Natural killer cell (primary cell): ENCODE results near the gene PRSS57. TPM values are rescaled to one million over a fixed set of nuclear protein-coding genes. Genes with fewer than 3 reads are reported as not detected.

Source experiments
- ATAC-seq, 3 donors: fragments of 150-1000 bp in 2 of 3; fragments of 200-7000 bp in 1 of 3; cut with Tn5 transposase; 1 replicate in 1 of 3; 2 replicates in 2 of 3; pipeline ENCODE4 v1.10.0; 2021; ENCODE audit warnings: mild to moderate bottlenecking in 2 of 3, moderate library complexity in 2 of 3
- DNase-seq, 2 donors: peaks; one replicate each; pipeline versions ENCODE4 v3.0.0 to v3.0.0-alpha.2; 2013 to 2021; ENCODE audit warnings: mixed read lengths in 1 of 2
- H3K27ac ChIP-seq: one replicate; pipeline ENCODE4 v1.5.1; 2013; ENCODE audit warnings: mild to moderate bottlenecking, low read length
- H3K27me3 ChIP-seq: one replicate; pipeline ENCODE4 v1.6.1; 2013; ENCODE audit warnings: low read length; ENCODE audit not compliant: control insufficient read depth, insufficient read depth
- H3K36me3 ChIP-seq: one replicate; pipeline ENCODE4 v1.6.1; 2013; ENCODE audit warnings: low read length; ENCODE audit not compliant: control insufficient read depth, insufficient read depth
- H3K4me1 ChIP-seq: one replicate; pipeline ENCODE4 v1.6.1; 2013; ENCODE audit warnings: low read length; ENCODE audit not compliant: control insufficient read depth, insufficient read depth
- H3K4me3 ChIP-seq: one replicate; pipeline ENCODE4 v1.5.1; 2013; ENCODE audit warnings: low read length
- H3K9me3 ChIP-seq: one replicate; pipeline ENCODE4 v1.6.1; 2013; ENCODE audit warnings: low read length; ENCODE audit not compliant: control insufficient read depth, insufficient read depth
- H3K27ac Mint-ChIP-seq, 2 donors: one replicate each; pipeline ENCODE4 v1.8.0; 2022; ENCODE audit warnings: mild to moderate bottlenecking in 2 of 2, mixed read lengths in 2 of 2, moderate library complexity in 1 of 2
- H3K27me3 Mint-ChIP-seq, 2 donors: one replicate each; pipeline ENCODE4 v1.8.0; 2022; ENCODE audit warnings: low read depth in 2 of 2, mixed read lengths in 2 of 2
- H3K36me3 Mint-ChIP-seq: one replicate; pipeline ENCODE4 v1.8.0; 2022; ENCODE audit warnings: mixed read lengths
- H3K4me1 Mint-ChIP-seq, 2 donors: one replicate each; pipeline ENCODE4 v1.8.0; 2022; ENCODE audit warnings: mixed read lengths in 2 of 2
- H3K4me3 Mint-ChIP-seq: one replicate; pipeline ENCODE4 v1.8.0; 2022; ENCODE audit warnings: mild to moderate bottlenecking, moderate library complexity, mixed read lengths
- H3K9me3 Mint-ChIP-seq, 2 donors: one replicate each; pipeline ENCODE4 v1.8.0; 2022; ENCODE audit warnings: mixed read lengths in 2 of 2
- WGBS: methylation state at CpG from one replicate; pipeline ENCODE4 v1.1.7; 2013; ENCODE audit warnings: missing lambda C conversion rate; ENCODE audit not compliant: insufficient coverage; 5-methylcytosine and 5-hydroxymethylcytosine counted together
- intact Hi-C: fragments of 100-400 bp; cut with micrococcal nuclease; formaldehyde crosslinking; loops from one replicate; pipeline ENCODE4 v1.14.2; 2022
- total RNA-seq, 4 donors: library from RNA; stranded (reverse); fragments of 120-200 nt in 1 of 4; gene quantifications; one replicate each; pipeline versions ENCODE4 v1.2.3 to v1.2.4, GENCODE V29; 2013 to 2022
- TF ChIP-seq, protein P1 (sequence below): fragments of 200-600 bp; IDR thresholded peaks from one replicate; pipeline ENCODE4 v1.8.0; 2022; ENCODE audit warnings: antibody characterized with exemption

The PRSS57 gene
- total RNA-seq, 3 donors from 2014 or later (not counting 1 experiment from before 2014, with no cell fraction given) = 1.5 to 11.7 (median 4.5) TPM

DNA sequence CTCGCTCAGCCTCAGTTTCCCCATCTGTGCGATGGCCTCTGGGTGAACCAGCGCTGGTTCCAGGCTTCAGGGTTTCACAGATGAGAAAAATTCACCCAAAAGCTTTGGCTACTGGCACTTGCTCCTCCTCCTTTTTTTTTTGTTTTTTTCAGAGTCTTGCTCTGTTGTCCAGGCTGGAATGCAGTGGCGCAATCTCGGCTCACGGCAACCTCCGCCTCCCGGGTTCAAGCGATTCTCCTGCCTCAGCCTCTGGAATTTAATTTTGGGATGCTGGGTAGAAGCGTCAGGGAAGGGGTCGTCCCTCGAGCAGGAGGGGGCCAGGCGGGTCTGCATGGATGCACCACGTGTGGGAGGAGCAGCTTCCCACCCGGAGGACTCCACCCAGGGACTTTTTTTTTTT is 7.0 kb downstream of the PRSS57 start:
- Mint-ChIP-seq H3K36me3 (no peaks in the 10 kb centered on the region), H3K27ac (no peak overlapping the region), H3K4me1 (peaks cover 0 to 6% of the 10 kb centered on the region in 2 donors), H3K27me3 (no peaks in the 10 kb centered on the region), H3K4me3 (no peak overlapping the region), H3K9me3 (no peaks in the 10 kb centered on the region)
- TF ChIP-seq, protein P1, sequence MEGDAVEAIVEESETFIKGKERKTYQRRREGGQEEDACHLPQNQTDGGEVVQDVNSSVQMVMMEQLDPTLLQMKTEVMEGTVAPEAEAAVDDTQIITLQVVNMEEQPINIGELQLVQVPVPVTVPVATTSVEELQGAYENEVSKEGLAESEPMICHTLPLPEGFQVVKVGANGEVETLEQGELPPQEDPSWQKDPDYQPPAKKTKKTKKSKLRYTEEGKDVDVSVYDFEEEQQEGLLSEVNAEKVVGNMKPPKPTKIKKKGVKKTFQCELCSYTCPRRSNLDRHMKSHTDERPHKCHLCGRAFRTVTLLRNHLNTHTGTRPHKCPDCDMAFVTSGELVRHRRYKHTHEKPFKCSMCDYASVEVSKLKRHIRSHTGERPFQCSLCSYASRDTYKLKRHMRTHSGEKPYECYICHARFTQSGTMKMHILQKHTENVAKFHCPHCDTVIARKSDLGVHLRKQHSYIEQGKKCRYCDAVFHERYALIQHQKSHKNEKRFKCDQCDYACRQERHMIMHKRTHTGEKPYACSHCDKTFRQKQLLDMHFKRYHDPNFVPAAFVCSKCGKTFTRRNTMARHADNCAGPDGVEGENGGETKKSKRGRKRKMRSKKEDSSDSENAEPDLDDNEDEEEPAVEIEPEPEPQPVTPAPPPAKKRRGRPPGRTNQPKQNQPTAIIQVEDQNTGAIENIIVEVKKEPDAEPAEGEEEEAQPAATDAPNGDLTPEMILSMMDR = no peak
- Histone ChIP-seq H3K4me1 (no peaks in the 10 kb centered on the region), H3K27ac (no peak overlapping the region), H3K27me3 (no peaks in the 10 kb centered on the region), H3K4me3 (no peak overlapping the region), H3K9me3 (no peaks in the 10 kb centered on the region), H3K36me3 (no peaks in the 10 kb centered on the region)
- 96% methylated on average over 15 of the region's 15 CpGs for WGBS
- intact Hi-C loops = no loop called here
- no peak for DNase-seq
- no peak for ATAC-seq

DNA sequence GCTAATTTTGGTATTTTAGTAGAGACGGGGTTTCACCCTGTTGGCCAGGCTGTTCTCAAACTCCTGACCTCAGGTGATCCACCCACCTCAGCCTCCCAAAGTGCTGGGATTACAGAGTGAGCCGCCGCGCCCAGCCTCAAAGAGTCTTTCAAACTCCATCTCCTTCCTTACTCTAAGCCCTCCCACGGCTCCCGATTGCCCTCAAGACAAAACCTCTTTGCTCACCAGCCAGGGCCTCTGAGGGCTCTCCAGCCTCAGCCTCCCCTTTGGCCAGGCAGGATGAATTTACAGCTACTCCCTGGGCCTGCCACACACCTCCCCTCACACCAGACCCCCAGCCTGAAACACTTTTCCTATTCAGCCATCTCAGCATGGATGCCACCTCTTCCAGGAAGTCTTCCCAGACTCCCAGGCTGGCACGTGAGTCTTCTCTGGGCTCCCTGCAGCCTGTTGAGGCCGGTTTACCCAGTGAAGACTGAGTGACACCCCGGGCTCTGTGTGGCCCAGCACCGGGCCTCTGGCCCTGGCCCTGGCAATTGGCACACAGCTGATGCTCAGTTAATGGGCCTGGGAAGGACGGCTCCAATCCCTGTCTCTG is 7.6 kb downstream of the PRSS57 start:
- Mint-ChIP-seq H3K4me3 (no peak overlapping the region), H3K27ac (no peak overlapping the region), H3K27me3 (no peaks in the 10 kb centered on the region), H3K9me3 (no peaks in the 10 kb centered on the region), H3K4me1 (peaks cover 0 to 6% of the 10 kb centered on the region in 2 donors), H3K36me3 (no peaks in the 10 kb centered on the region)
- no peak overlapping the region for H3K4me3 ChIP-seq
- 91% methylated on average over 11 of the region's 11 CpGs for WGBS
- H3K27me3 ChIP-seq = no peaks in the 10 kb centered on the region
- H3K4me1 ChIP-seq = no peaks in the 10 kb centered on the region
- no peak overlapping the region for H3K27ac ChIP-seq
- no peaks in the 10 kb centered on the region for H3K36me3 ChIP-seq
- DNase-seq (no peak), ATAC-seq (no peak)
- TF ChIP-seq, protein P1 = no peak
- H3K9me3 ChIP-seq = no peaks in the 10 kb centered on the region
- intact Hi-C loops = no loop called here

DNA sequence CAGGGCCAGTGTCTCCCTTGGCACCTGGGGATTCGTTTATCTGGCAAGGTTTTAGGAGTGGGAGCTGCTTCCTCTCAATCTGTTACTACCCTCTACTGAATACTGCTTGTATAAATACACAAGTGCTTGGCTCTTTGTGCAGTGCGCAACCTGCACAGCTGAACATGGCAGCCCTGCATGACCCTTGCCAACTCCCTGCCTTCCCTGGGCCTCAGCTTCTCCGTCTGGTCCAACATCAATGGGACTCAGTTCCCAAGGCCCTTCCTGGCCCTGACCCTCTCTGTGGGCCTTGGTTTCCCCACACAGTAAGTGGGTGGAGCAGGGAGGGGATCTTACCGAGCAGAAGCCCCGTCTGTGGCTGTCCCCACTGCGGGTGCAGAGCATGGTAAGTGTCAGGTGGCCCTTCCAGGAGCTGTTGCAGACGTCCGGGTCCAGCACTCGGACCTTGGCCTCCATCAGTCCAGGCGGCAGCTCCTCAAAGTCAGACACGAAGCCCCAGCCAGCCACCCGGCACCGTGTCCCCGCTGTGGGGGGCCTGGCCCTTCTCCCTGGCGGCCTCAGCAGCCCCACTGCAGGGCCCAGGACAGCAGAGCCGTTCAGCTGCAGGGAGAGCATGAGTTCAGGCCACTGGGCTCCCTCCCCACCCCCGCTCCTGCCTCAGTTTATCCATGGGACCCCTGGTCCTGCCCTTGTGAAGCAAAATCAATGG is 8.5 kb downstream of the PRSS57 start:
- DNase-seq (no peak), ATAC-seq (no peak)
- Histone ChIP-seq H3K27me3 (no peaks in the 10 kb centered on the region), H3K36me3 (no peaks in the 10 kb centered on the region), H3K4me3 (no peak overlapping the region), H3K9me3 (no peaks in the 10 kb centered on the region), H3K27ac (no peak overlapping the region), H3K4me1 (peaks cover 2% of the 10 kb centered on the region)
- Mint-ChIP-seq H3K27me3 (no peaks in the 10 kb centered on the region), H3K9me3 (no peaks in the 10 kb centered on the region), H3K36me3 (no peaks in the 10 kb centered on the region), H3K4me3 (no peak overlapping the region), H3K27ac (no peak overlapping the region), H3K4me1 (peaks cover 0 to 6% of the 10 kb centered on the region in 2 donors)
- intact Hi-C loops = no loop called here
- TF ChIP-seq, protein P1 = no peak
- WGBS = 82% methylated on average over 17 of the region's 17 CpGs
